Naive B cell (primary cell): ENCODE measurements around the gene POLG2. TPM values are rescaled to one million over a fixed set of nuclear protein-coding genes. Genes with fewer than 3 reads are reported as not detected.
"Not testable (repeated sequence)": the region's sequence is repeated elsewhere in the genome, so short reads cannot be mapped to it uniquely, and the experiment has no call there.

Experiments used
- ATAC-seq, 2 donors: fragments of 150-1000 bp; cut with Tn5 transposase; 2 replicates each; pipeline ENCODE4 v1.10.0; 2021; ENCODE audit warnings: low read depth in 2 of 2, mild to moderate bottlenecking in 2 of 2, moderate library complexity in 2 of 2
- DNase-seq: peaks from one replicate; pipeline ENCODE4 v3.0.0; 2022
- H3K27ac Mint-ChIP-seq, 6 donors: one replicate each; pipeline ENCODE4 v1.8.0; 2020 to 2022; ENCODE audit warnings: mild to moderate bottlenecking in 6 of 6, mixed read lengths in 6 of 6, moderate library complexity in 5 of 6, inconsistent platforms in 2 of 6
- H3K27me3 Mint-ChIP-seq, 3 donors: one replicate each; pipeline ENCODE4 v1.8.0; 2021 to 2022; ENCODE audit warnings: mixed read lengths in 3 of 3, mild to moderate bottlenecking in 1 of 3
- H3K36me3 Mint-ChIP-seq, 2 donors: one replicate each; pipeline ENCODE4 v1.8.0; 2020 to 2022; ENCODE audit warnings: mixed read lengths in 2 of 2, inconsistent platforms in 1 of 2, mild to moderate bottlenecking in 1 of 2
- H3K4me1 Mint-ChIP-seq, 3 donors: one replicate each; pipeline ENCODE4 v1.8.0; 2020 to 2022; ENCODE audit warnings: mixed read lengths in 3 of 3, inconsistent platforms in 1 of 3, mild to moderate bottlenecking in 1 of 3, moderate library complexity in 1 of 3
- H3K4me3 Mint-ChIP-seq, 8 donors: one replicate each; pipeline ENCODE4 v1.8.0; 2020 to 2022; ENCODE audit warnings: mild to moderate bottlenecking in 8 of 8, mixed read lengths in 8 of 8, moderate library complexity in 8 of 8, inconsistent platforms in 2 of 8
- H3K9me3 Mint-ChIP-seq, 7 donors: one replicate each; pipeline ENCODE4 v1.8.0; 2020 to 2022; ENCODE audit warnings: mixed read lengths in 7 of 7, mild to moderate bottlenecking in 5 of 7, inconsistent platforms in 2 of 7, moderate library complexity in 1 of 7
- polyA plus RNA-seq, 6 donors: library from polyadenylated mRNA; unstranded; fragments of 300-500 nt; fragmentation: Illumina TruSeq; gene quantifications; one replicate each; pipeline ENCODE4 v1.2.3, GENCODE V29; 2021; ENCODE audit warnings: low read depth in 6 of 6

Gene POLG2
- polyA plus RNA-seq, 6 donors from 2014 or later = 8.5 to 14.1 (median 9.9) TPM

GRCh38 chr17:64441772-64442540 lies 54.9 kb downstream of the POLG2 start:
- peak overlapping the region; percentile 44 to 93 (median 76) for H3K27ac Mint-ChIP-seq
- peak; percentile 57 to 72 for ATAC-seq
- peaks cover 10 to 32% (median 28%) of the 10 kb centered on the region in 7 donors for H3K9me3 Mint-ChIP-seq

GRCh38 chr17:64439956-64440355 lies 56.9 kb downstream of the POLG2 start:
- Mint-ChIP-seq H3K27ac (no peak overlapping the region), H3K36me3 (peaks cover 13 to 14% of the 10 kb centered on the region in 2 donors), H3K9me3 (peaks cover 10 to 36% (median 32%) of the 10 kb centered on the region in 7 donors), H3K4me1 (peaks cover 17 to 31% (median 21%) of the 10 kb centered on the region in 3 donors), H3K27me3 (no peaks in the 10 kb centered on the region), H3K4me3 (peak overlapping the region in 2 of 8 donors; percentile 53 to 73)
- DNase-seq = no peak
- ATAC-seq = no peak

More at GRCh38 chr17:64441772-64442540, 54.9 kb downstream of the POLG2 start:
- H3K4me3 Mint-ChIP-seq = peak overlapping the region in 7 of 8 donors; percentile 61 to 86 (median 66)
- peaks cover 17 to 31% (median 21%) of the 10 kb centered on the region in 3 donors for H3K4me1 Mint-ChIP-seq
- H3K27me3 Mint-ChIP-seq = no peaks in the 10 kb centered on the region
- DNase-seq = no peak
- H3K36me3 Mint-ChIP-seq = peaks cover 9 to 14% of the 10 kb centered on the region in 2 donors

DNA sequence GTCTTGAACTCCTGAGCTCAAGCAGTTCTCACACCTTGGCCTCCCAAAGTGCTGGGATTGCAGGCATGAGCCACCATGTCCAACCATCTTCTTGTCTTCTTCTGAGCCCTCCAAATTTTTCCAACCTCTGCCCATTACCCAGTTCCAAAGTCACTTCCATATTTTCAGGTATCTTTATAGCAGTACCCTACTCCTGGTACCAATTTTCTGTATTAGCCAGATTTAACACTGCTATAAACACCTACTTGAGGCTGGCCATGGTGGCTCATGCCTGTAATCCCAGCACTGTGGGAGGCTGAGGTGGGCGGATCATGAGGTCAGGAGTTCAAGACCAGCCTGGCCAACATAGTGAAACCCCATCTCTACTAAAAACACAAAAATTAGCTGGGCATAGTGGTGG lies 57.3 kb downstream of the POLG2 start:
- H3K4me3 Mint-ChIP-seq = peak overlapping the region in 1 of 8 donors; percentile 53
- not testable (repeated sequence) for DNase-seq, ATAC-seq, H3K27me3 Mint-ChIP-seq
- peak overlapping the region in 1 of 6 donors; percentile 21 for H3K27ac Mint-ChIP-seq
- peaks cover 13 to 14% of the 10 kb centered on the region in 2 donors for H3K36me3 Mint-ChIP-seq
- H3K4me1 Mint-ChIP-seq = peaks cover 17 to 31% (median 21%) of the 10 kb centered on the region in 3 donors
- H3K9me3 Mint-ChIP-seq = peaks cover 10 to 36% (median 32%) of the 10 kb centered on the region in 7 donors

DNA sequence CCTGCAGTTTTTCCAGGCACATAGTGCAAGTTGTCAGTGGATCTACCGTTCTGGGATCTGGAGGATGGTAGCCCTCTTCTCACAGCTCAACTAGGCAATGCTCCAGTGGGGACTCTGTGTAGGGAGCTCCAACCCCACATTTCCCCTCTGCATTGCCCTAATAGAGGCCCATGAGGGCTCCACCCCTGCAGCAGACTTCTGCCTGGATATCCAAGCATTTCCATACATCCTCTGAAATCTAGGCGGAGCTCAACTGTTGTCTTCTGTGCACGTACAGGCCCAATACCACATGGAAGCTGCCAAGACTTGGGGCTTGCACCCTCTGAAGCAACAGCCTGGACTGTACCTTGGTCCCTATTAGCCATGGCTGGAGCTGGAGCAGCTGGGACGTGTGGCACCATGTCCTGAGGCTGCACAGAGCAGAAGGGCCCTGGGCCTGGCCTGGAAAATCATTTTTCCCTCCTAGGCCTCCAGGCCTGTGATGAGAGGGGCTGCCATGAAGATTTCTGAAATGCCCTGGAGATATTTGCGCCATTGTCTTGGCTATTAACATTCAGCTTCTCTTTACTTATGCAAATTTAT lies 58.8 kb downstream of the POLG2 start:
- peaks cover 10 to 45% (median 36%) of the 10 kb centered on the region in 7 donors for H3K9me3 Mint-ChIP-seq
- ATAC-seq = no peak
- peaks cover 10 to 20% (median 12%) of the 10 kb centered on the region in 3 donors for H3K4me1 Mint-ChIP-seq
- H3K27me3 Mint-ChIP-seq = no peaks in the 10 kb centered on the region
- DNase-seq = no peak
- H3K36me3 Mint-ChIP-seq = peaks cover 13 to 14% of the 10 kb centered on the region in 2 donors
- H3K4me3 Mint-ChIP-seq = no peak overlapping the region
- no peak overlapping the region for H3K27ac Mint-ChIP-seq

GRCh38 chr17:64431534-64431933 lies 65.3 kb downstream of the POLG2 start:
- Mint-ChIP-seq H3K36me3 (peaks cover 0 to 5% of the 10 kb centered on the region in 2 donors), H3K4me1 (no peaks in the 10 kb centered on the region), H3K27ac (no peak overlapping the region), H3K27me3 (no peaks in the 10 kb centered on the region), H3K9me3 (peaks cover 0 to 10% (median 3%) of the 10 kb centered on the region in 7 donors), H3K4me3 (no peak overlapping the region)
- no peak for DNase-seq
- ATAC-seq = no peak

GRCh38 chr17:64430036-64430435 lies 66.8 kb downstream of the POLG2 start:
- not testable (repeated sequence) for H3K27me3 Mint-ChIP-seq, DNase-seq, H3K36me3 Mint-ChIP-seq, H3K4me1 Mint-ChIP-seq, H3K4me3 Mint-ChIP-seq, ATAC-seq
- Mint-ChIP-seq H3K9me3 (peaks cover 0 to 10% (median 2%) of the 10 kb centered on the region in 7 donors), H3K27ac (peak overlapping the region in 1 of 6 donors; percentile 78)

DNA sequence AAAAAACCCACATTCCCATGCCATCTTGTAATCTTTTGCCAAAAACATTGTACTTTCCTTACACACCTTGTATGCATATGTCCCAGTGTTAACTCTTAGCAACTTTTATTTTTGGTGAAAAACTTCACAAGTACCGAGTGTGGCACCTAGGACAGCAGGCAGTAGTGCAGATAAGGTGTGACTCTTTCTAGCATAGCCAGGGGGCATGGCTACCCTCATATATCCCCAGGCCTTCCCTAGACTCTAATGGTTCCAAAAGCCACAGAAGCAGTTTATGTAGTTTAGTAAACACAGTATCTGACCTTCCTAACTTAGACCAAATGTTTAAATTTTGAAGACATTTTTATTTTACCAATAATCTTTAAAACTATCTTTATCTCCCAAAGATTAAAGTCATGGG lies 68.4 kb downstream of the POLG2 start:
- Mint-ChIP-seq H3K4me3 (no peak overlapping the region), H3K4me1 (no peaks in the 10 kb centered on the region), H3K36me3 (no peaks in the 10 kb centered on the region), H3K27me3 (no peaks in the 10 kb centered on the region), H3K27ac (no peak overlapping the region), H3K9me3 (no peaks in the 10 kb centered on the region)
- no peak for DNase-seq
- no peak for ATAC-seq

Other genes with a start within 250 kb of the POLG2 start
- 1 to 10 TPM; 1.1 to 5.2 (median 3.8) TPM for gene TEX2, start 233.8 kb downstream of the POLG2 start, polyA plus RNA-seq
- gene PECAM1, start 106.2 kb downstream of the POLG2 start, polyA plus RNA-seq = 10 to 100 TPM; 54.3 to 82.5 (median 70.0) TPM
- 10 to 100 TPM in 3 of 6 donors, 1 to 10 TPM in 3; 5.7 to 52.7 (median 15.9) TPM for gene MILR1, start 47.9 kb downstream of the POLG2 start, polyA plus RNA-seq
- gene DDX5, start 9.2 kb upstream of the POLG2 start, polyA plus RNA-seq = 1,000 to 10,000 TPM; 1,301 to 1,824 (median 1,519) TPM
- 10 to 100 TPM; 11.8 to 21.2 (median 14.7) TPM for gene CEP95, start 9.9 kb upstream of the POLG2 start, polyA plus RNA-seq
- gene SMURF2, start 165.3 kb upstream of the POLG2 start, polyA plus RNA-seq = 10 to 100 TPM in 3 of 6 donors, 1 to 10 TPM in 3; 6.9 to 12.8 (median 10.3) TPM